SK-N-MC (cell line): Measurements from ENCODE around the gene TMEM225B.
"Not testable (repeated sequence)": the region's sequence is repeated elsewhere in the genome, so short reads cannot be mapped to it uniquely, and the experiment has no call there.

Experiments
- DNase-seq: peaks from one replicate; pipeline ENCODE4 v3.0.0-alpha.2; 2011; ENCODE audit warnings: low read depth, low spot score
- H3K27ac ChIP-seq: fragments of 200-600 bp; sonication (generic); 2 replicates; pipeline ENCODE4 v1.5.1; 2016; ENCODE audit warnings: mixed run types
- H3K36me3 ChIP-seq: fragments of 200-600 bp; sonication (generic); 2 replicates; pipeline ENCODE4 v1.6.1; 2017; ENCODE audit warnings: antibody characterized with exemption, low read length, mixed read lengths; ENCODE audit not compliant: insufficient read depth
- H3K4me3 ChIP-seq: fragments of 200-600 bp; sonication (generic); 2 replicates; pipeline ENCODE4 v1.5.1; 2016
- H3K9ac ChIP-seq: fragments of 200-600 bp; sonication (generic); 2 replicates; pipeline ENCODE4 v1.8.0; 2017; ENCODE audit warnings: mixed run types, mixed read lengths; ENCODE audit not compliant: insufficient read length
- H3K9me3 ChIP-seq: fragments of 200-600 bp; sonication (generic); 2 replicates; pipeline ENCODE4 v1.6.1; 2017; ENCODE audit warnings: low read depth, mild to moderate bottlenecking, antibody characterized with exemption, low read length, moderate library complexity, mixed read lengths
- EZH2 ChIP-seq: fragments of 200-600 bp; sonication (generic); IDR thresholded peaks from one replicate; pipeline ENCODE4 v1.6.1; 2017; ENCODE audit warnings: antibody characterized with exemption
- FOXP2 ChIP-seq: optimal IDR thresholded peaks from 2 replicates; pipeline ENCODE3; 2011; ENCODE audit warnings: mild to moderate bottlenecking, moderate library complexity; ENCODE audit not compliant: insufficient read depth; ENCODE audit errors: extremely low read length, control extremely low read depth
- POLR2AphosphoS5 ChIP-seq: IDR thresholded peaks from 2 replicates; pipeline ENCODE4 v1.6.1; 2012; ENCODE audit warnings: mild to moderate bottlenecking, low read depth, low read length, borderline replicate concordance

The TMEM225B gene

GRCh38 chr7:99638731-99639130, 40.7 kb downstream of the TMEM225B start:
- Histone ChIP-seq H3K36me3 (no peaks in the 10 kb centered on the region), H3K27ac (no peak overlapping the region), H3K9ac (no peak overlapping the region), H3K9me3 (no peaks in the 10 kb centered on the region), H3K4me3 (no peak overlapping the region)
- DNase-seq, result no peak
- no peak for TF ChIP-seq EZH2
- TF ChIP-seq FOXP2, result no peak
- TF ChIP-seq POLR2AphosphoS5, result no peak

GRCh38 chr7:99639267-99639666, 41.2 kb downstream of the TMEM225B start:
- Histone ChIP-seq H3K9me3 (no peaks in the 10 kb centered on the region), H3K27ac (no peak overlapping the region), H3K36me3 (no peaks in the 10 kb centered on the region), H3K4me3 (no peak overlapping the region), H3K9ac (no peak overlapping the region)
- no peak for TF ChIP-seq POLR2AphosphoS5
- TF ChIP-seq FOXP2, result no peak
- no peak for TF ChIP-seq EZH2
- DNase-seq, result no peak

GRCh38 chr7:99642027-99642426, 44.0 kb downstream of the TMEM225B start:
- Histone ChIP-seq H3K4me3 (no peak overlapping the region), H3K36me3 (peaks cover 12% of the 10 kb centered on the region; the same call in 1 of the 2 replicates), H3K27ac (no peak overlapping the region), H3K9me3 (no peaks in the 10 kb centered on the region), H3K9ac (no peak overlapping the region)
- DNase-seq, result no peak
- TF ChIP-seq POLR2AphosphoS5 (no peak), FOXP2 (no peak)

GRCh38 chr7:99643464-99643863, 45.4 kb downstream of the TMEM225B start:
- Histone ChIP-seq H3K27ac (no peak overlapping the region), H3K36me3 (peaks cover 12% of the 10 kb centered on the region; the same call in 1 of the 2 replicates), H3K9me3 (no peaks in the 10 kb centered on the region), H3K9ac (no peak overlapping the region), H3K4me3 (no peak overlapping the region)
- DNase-seq, result no peak
- no peak for TF ChIP-seq POLR2AphosphoS5
- TF ChIP-seq FOXP2, result no peak
- TF ChIP-seq EZH2, result no peak

GRCh38 chr7:99644431-99644830, 46.4 kb downstream of the TMEM225B start:
- DNase-seq, result no peak

GRCh38 chr7:99645590-99645989, 47.5 kb downstream of the TMEM225B start:
- no peak overlapping the region for H3K9ac ChIP-seq
- H3K9me3 ChIP-seq, result no peaks in the 10 kb centered on the region
- no peak overlapping the region for H3K27ac ChIP-seq
- TF ChIP-seq POLR2AphosphoS5 (no peak), FOXP2 (no peak), EZH2 (no peak)
- H3K36me3 ChIP-seq, result peaks cover 12% of the 10 kb centered on the region; the same call in 1 of the 2 replicates
- no peak for DNase-seq
- no peak overlapping the region for H3K4me3 ChIP-seq

More at GRCh38 chr7:99644431-99644830, 46.4 kb downstream of the TMEM225B start:
- Histone ChIP-seq H3K9me3 (no peaks in the 10 kb centered on the region), H3K36me3 (peaks cover 12% of the 10 kb centered on the region; the same call in 1 of the 2 replicates), H3K27ac (no peak overlapping the region), H3K9ac (no peak overlapping the region), H3K4me3 (no peak overlapping the region)
- TF ChIP-seq EZH2 (no peak), POLR2AphosphoS5 (no peak), FOXP2 (no peak)

- no peak overlapping the region for H3K4me3 ChIP-seq
- H3K9ac ChIP-seq, result no peak overlapping the region
- H3K9me3 ChIP-seq, result no peaks in the 10 kb centered on the region
- DNase-seq, result no peak
- no peak overlapping the region for H3K27ac ChIP-seq
- peaks cover 12% of the 10 kb centered on the region; the same call in 1 of the 2 replicates for H3K36me3 ChIP-seq
- TF ChIP-seq FOXP2 (no peak), EZH2 (no peak), POLR2AphosphoS5 (no peak)
Measured at GRCh38 chr7:99648843-99649242, 50.8 kb downstream of the TMEM225B start.

GRCh38 chr7:99651290-99651689, 53.2 kb downstream of the TMEM225B start:
- no peak for DNase-seq
- H3K9ac ChIP-seq, result no peak overlapping the region
- TF ChIP-seq FOXP2 (no peak), EZH2 (no peak), POLR2AphosphoS5 (no peak)
- no peak overlapping the region for H3K27ac ChIP-seq
- H3K9me3 ChIP-seq, result no peaks in the 10 kb centered on the region
- no peak overlapping the region for H3K4me3 ChIP-seq
- no peaks in the 10 kb centered on the region for H3K36me3 ChIP-seq

- TF ChIP-seq POLR2AphosphoS5, result no peak
- TF ChIP-seq EZH2, result no peak
- TF ChIP-seq FOXP2, result no peak
- no peak overlapping the region for H3K4me3 ChIP-seq
- no peak for DNase-seq
- H3K36me3 ChIP-seq, result no peaks in the 10 kb centered on the region
- H3K9ac ChIP-seq, result no peak overlapping the region
- no peak overlapping the region for H3K27ac ChIP-seq
- H3K9me3 ChIP-seq, result no peaks in the 10 kb centered on the region
Measured at GRCh38 chr7:99652671-99653070, 54.6 kb downstream of the TMEM225B start.

- H3K36me3 ChIP-seq, H3K9me3 ChIP-seq, DNase-seq, H3K4me3 ChIP-seq, H3K9ac ChIP-seq, H3K27ac ChIP-seq: not testable (repeated sequence)
Measured at GRCh38 chr7:99653269-99653668, 55.2 kb downstream of the TMEM225B start.
